ENCODE data around the gene PROC. TPM values are rescaled to one million over a fixed set of nuclear protein-coding genes. Genes with fewer than 3 reads are reported as not detected.
"Not testable (repeated sequence)": the region's sequence is repeated elsewhere in the genome, so short reads cannot be mapped to it uniquely, and the experiment has no call there.

PROC gene
- total RNA-seq, 1 experiment from 2014 or later = not detected

DNA sequence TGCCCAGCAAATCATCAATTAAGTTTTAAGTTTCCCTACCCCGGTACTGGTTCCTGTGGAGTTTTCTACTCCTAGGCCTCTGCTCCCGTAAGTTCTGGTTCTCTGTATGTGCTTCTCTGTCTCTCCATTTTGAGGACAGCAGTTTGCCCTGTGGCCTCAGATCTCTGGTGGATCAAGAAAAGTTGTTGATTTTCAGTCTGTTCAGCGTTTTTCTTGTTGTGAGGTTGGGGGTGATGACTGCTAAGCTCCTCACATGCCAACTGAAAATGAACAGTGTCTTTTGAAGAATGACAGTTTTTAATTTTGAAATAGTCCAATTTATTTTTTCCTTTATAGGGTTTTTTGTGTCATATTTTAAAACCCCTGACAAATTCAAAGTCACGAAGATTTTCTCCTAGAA is 31.7 kb downstream of the PROC start (continued):
- TF ChIP-seq, protein P1, sequence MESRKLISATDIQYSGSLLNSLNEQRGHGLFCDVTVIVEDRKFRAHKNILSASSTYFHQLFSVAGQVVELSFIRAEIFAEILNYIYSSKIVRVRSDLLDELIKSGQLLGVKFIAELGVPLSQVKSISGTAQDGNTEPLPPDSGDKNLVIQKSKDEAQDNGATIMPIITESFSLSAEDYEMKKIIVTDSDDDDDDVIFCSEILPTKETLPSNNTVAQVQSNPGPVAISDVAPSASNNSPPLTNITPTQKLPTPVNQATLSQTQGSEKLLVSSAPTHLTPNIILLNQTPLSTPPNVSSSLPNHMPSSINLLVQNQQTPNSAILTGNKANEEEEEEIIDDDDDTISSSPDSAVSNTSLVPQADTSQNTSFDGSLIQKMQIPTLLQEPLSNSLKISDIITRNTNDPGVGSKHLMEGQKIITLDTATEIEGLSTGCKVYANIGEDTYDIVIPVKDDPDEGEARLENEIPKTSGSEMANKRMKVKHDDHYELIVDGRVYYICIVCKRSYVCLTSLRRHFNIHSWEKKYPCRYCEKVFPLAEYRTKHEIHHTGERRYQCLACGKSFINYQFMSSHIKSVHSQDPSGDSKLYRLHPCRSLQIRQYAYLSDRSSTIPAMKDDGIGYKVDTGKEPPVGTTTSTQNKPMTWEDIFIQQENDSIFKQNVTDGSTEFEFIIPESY (IDR thresholded peaks at IDR 0.05; ENCODE audit: extremely low read depth, insufficient replicate concordance, low read length) = no peak
- TF ChIP-seq ZFX (IDR thresholded peaks at IDR 0.05) (no peak), CBX3 (IDR thresholded peaks at IDR 0.05; ENCODE audit: low read depth) (no peak)

GRCh38 chr2:127451981-127452380 is 33.8 kb downstream of the PROC start:
- Histone ChIP-seq H3K36me3 (ENCODE audit: control insufficient read depth in 1 of 2, insufficient read depth in 2 of 2, low read length in 2 of 2) (no peaks in the 10 kb centered on the region), H4K20me1 (ENCODE audit: insufficient read depth) (no peaks in the 10 kb centered on the region), H3K79me2 (ENCODE audit: insufficient read depth, low read length) (no peaks in the 10 kb centered on the region), H3K9me3 (ENCODE audit: control insufficient read depth in 1 of 2, insufficient read depth in 1 of 2, low read depth in 1 of 2, low read length in 2 of 2) (no peaks in the 10 kb centered on the region), H2AFZ (ENCODE audit: low read depth, low read length, poor library complexity, severe bottlenecking) (no peak overlapping the region), H3K27me3 (ENCODE audit: insufficient read depth, low read length) (no peaks in the 10 kb centered on the region), H3K9ac (ENCODE audit: low read length) (no peak overlapping the region), H3K4me3 (replicated peaks in 1 of 2; ENCODE audit: low read depth in 1 of 2, low read length in 2 of 2) (no peak overlapping the region), H3K4me1 (ENCODE audit: control insufficient read depth in 1 of 2, insufficient read depth in 2 of 2, low read length in 2 of 2) (peaks cover 17 to 25% of the 10 kb centered on the region in 2 experiments), H3K4me2 (ENCODE audit: low read length) (no peak overlapping the region), H3K9me2 (ENCODE audit: insufficient read depth) (no peaks in the 10 kb centered on the region), H3K27ac (ENCODE audit: low read depth, low read length) (no peak overlapping the region)
- ATAC-seq (no peak), DNase-seq (ENCODE audit: low read depth, low spot score) (no peak)
- POLR2A ChIA-PET = no interaction called here
- intact Hi-C loops (cut with micrococcal nuclease) = no loop called here
- CTCF ChIA-PET = no interaction called here
- TF ChIP-seq EGR1 (IDR thresholded peaks at IDR 0.05; ENCODE audit: low read depth) (no peak), REST (IDR thresholded peaks at IDR 0.05; ENCODE audit: low read depth) (no peak), SIN3A (IDR thresholded peaks at IDR 0.05; ENCODE audit: low read depth) (no peak), JUND (IDR thresholded peaks at IDR 0.05) (no peak), ZFX (IDR thresholded peaks at IDR 0.05) (no peak), ZNF274 (IDR thresholded peaks at IDR 0.05; ENCODE audit: low read depth, low read length) (no peak), FOSL1 (IDR thresholded peaks at IDR 0.05; ENCODE audit: low read depth) (no peak), CBX3 (IDR thresholded peaks at IDR 0.05; ENCODE audit: low read depth) (no peak), SRF (IDR thresholded peaks at IDR 0.05; ENCODE audit: low read depth) (no peak), RAD21 (IDR thresholded peaks at IDR 0.05; ENCODE audit: low read depth) (no peak), POLR2A (IDR thresholded peaks at IDR 0.05; ENCODE audit: borderline replicate concordance, extremely low read depth, insufficient read depth, insufficient read length) (no peak), CEBPB (IDR thresholded peaks at IDR 0.05; ENCODE audit: low read depth) (no peak)
- TF ChIP-seq, protein P1 (IDR thresholded peaks at IDR 0.05; ENCODE audit: extremely low read depth, insufficient replicate concordance, low read length) = no peak
- RAD21 ChIA-PET (ENCODE audit: low non-redundant PET in 1 of 2, low total read pairs in 2 of 2, uncharacterized antibody in 2 of 2, unreplicated experiment in 2 of 2) = no interaction called here
- BruUV-seq (replicated peaks) = no TSS peak

GRCh38 chr2:127452423-127452822 is 34.2 kb downstream of the PROC start:
- H3K27me3 ChIP-seq (ENCODE audit: insufficient read depth, low read length); H3K79me2 ChIP-seq (ENCODE audit: insufficient read depth, low read length); H3K9ac ChIP-seq (ENCODE audit: low read length); RAD21 ChIA-PET (ENCODE audit: low non-redundant PET in 1 of 2, low total read pairs in 2 of 2, uncharacterized antibody in 2 of 2, unreplicated experiment in 2 of 2); CTCF ChIA-PET; BruUV-seq (replicated peaks); H3K4me3 ChIP-seq (replicated peaks in 1 of 2; ENCODE audit: low read depth in 1 of 2, low read length in 2 of 2); H3K9me2 ChIP-seq (ENCODE audit: insufficient read depth); H4K20me1 ChIP-seq (ENCODE audit: insufficient read depth); H3K27ac ChIP-seq (ENCODE audit: low read depth, low read length); H2AFZ ChIP-seq (ENCODE audit: low read depth, low read length, poor library complexity, severe bottlenecking); POLR2A ChIA-PET; H3K9me3 ChIP-seq (ENCODE audit: control insufficient read depth in 1 of 2, insufficient read depth in 1 of 2, low read depth in 1 of 2, low read length in 2 of 2); H3K36me3 ChIP-seq (ENCODE audit: control insufficient read depth in 1 of 2, insufficient read depth in 2 of 2, low read length in 2 of 2); DNase-seq (ENCODE audit: low read depth, low spot score); H3K4me2 ChIP-seq (ENCODE audit: low read length); ATAC-seq; intact Hi-C loops (cut with micrococcal nuclease): not testable (repeated sequence)
- H3K4me1 ChIP-seq (ENCODE audit: control insufficient read depth in 1 of 2, insufficient read depth in 2 of 2, low read length in 2 of 2) = peaks cover 17 to 25% of the 10 kb centered on the region in 2 experiments

Measured in HCT116 (cell line).